Measurements from ENCODE around the gene FLACC1. TPM values are rescaled to one million over a fixed set of nuclear protein-coding genes. Genes with fewer than 3 reads are reported as not detected.

FLACC1 gene
- total and polyA plus RNA-seq, 4 donors = 0.09 to 7.1 (median 1.1) TPM

- Histone ChIP-seq H3K4me1 (ENCODE audit: control insufficient read depth in 4 of 4, insufficient read depth in 4 of 4, low read length in 3 of 4) (no peaks in the 10 kb centered on the region), H3K9ac (ENCODE audit: low read depth in 1 of 2, low read length in 2 of 2) (no peak overlapping the region), H3K9me3 (ENCODE audit: control insufficient read depth in 4 of 4, low read length in 3 of 4) (no peaks in the 10 kb centered on the region), H3K27me3 (ENCODE audit: control insufficient read depth in 4 of 4, insufficient read depth in 4 of 4, low read length in 3 of 4) (no peaks in the 10 kb centered on the region), H3K4me3 (ENCODE audit: low read depth in 1 of 3, low read length in 3 of 3) (no peak overlapping the region), H3K27ac (ENCODE audit: low read depth in 1 of 2, low read length in 2 of 2) (no peak overlapping the region), H3K36me3 (ENCODE audit: control insufficient read depth in 4 of 4, insufficient read depth in 3 of 4, low read depth in 1 of 4, low read length in 3 of 4) (no peaks in the 10 kb centered on the region)
- TF ChIP-seq RAD21 (IDR thresholded peaks at IDR 0.05) (no peak), FOXA2 (IDR thresholded peaks at IDR 0.05) (no peak), REST (IDR thresholded peaks at IDR 0.05) (no peak), EGR1 (IDR thresholded peaks at IDR 0.05; ENCODE audit: low read depth in 2 of 2) (no peak), SP1 (IDR thresholded peaks at IDR 0.05) (no peak), CTCF (IDR thresholded peaks at IDR 0.05; ENCODE audit: low read depth, low read length, missing input control) (no peak), ATF3 (IDR thresholded peaks at IDR 0.05) (no peak)
- 89% methylated on average over 4 of the region's 4 CpGs for WGBS
- DNase-seq (ENCODE audit: low spot score) = no peak
Measured at GRCh38 chr2:201349601-201350000, 7.5 kb downstream of the FLACC1 start.

- WGBS = 87% methylated on average over 1 of the region's 1 CpG
- Histone ChIP-seq H3K27me3 (ENCODE audit: control insufficient read depth in 4 of 4, insufficient read depth in 4 of 4, low read length in 3 of 4) (no peaks in the 10 kb centered on the region), H3K4me1 (ENCODE audit: control insufficient read depth in 4 of 4, insufficient read depth in 4 of 4, low read length in 3 of 4) (no peaks in the 10 kb centered on the region), H3K9me3 (ENCODE audit: control insufficient read depth in 4 of 4, low read length in 3 of 4) (no peaks in the 10 kb centered on the region), H3K27ac (ENCODE audit: low read depth in 1 of 2, low read length in 2 of 2) (no peak overlapping the region), H3K36me3 (ENCODE audit: control insufficient read depth in 4 of 4, insufficient read depth in 3 of 4, low read depth in 1 of 4, low read length in 3 of 4) (no peaks in the 10 kb centered on the region), H3K4me3 (ENCODE audit: low read depth in 1 of 3, low read length in 3 of 3) (no peak overlapping the region), H3K9ac (ENCODE audit: low read depth in 1 of 2, low read length in 2 of 2) (no peak overlapping the region)
- TF ChIP-seq YY1 (IDR thresholded peaks at IDR 0.05) (no peak), GABPA (IDR thresholded peaks at IDR 0.05 in 1 of 2, conservative IDR thresholded peaks at IDR 0.05 in 1 of 2) (no peak), SP1 (IDR thresholded peaks at IDR 0.05) (no peak), HNF4A (conservative IDR thresholded peaks at IDR 0.05) (no peak), NR2F2 (IDR thresholded peaks at IDR 0.05) (no peak), MAX (IDR thresholded peaks at IDR 0.05) (no peak), RAD21 (IDR thresholded peaks at IDR 0.05) (no peak), JUND (IDR thresholded peaks at IDR 0.05) (no peak), RXRA (IDR thresholded peaks at IDR 0.05) (no peak), ZBTB33 (IDR thresholded peaks at IDR 0.05) (no peak), FOXA2 (IDR thresholded peaks at IDR 0.05) (no peak), REST (IDR thresholded peaks at IDR 0.05) (no peak), EGR1 (IDR thresholded peaks at IDR 0.05; ENCODE audit: low read depth in 2 of 2) (no peak), FOXA1 (IDR thresholded peaks at IDR 0.05) (no peak), TAF1 (conservative IDR thresholded peaks at IDR 0.05) (no peak), HNF4G (IDR thresholded peaks at IDR 0.05) (no peak), ATF3 (IDR thresholded peaks at IDR 0.05) (no peak)
- no peak for DNase-seq (ENCODE audit: low spot score)
Measured at GRCh38 chr2:201348758-201349157, 8.4 kb downstream of the FLACC1 start.
